Measurements from ENCODE around the gene TLN1.

TLN1 gene

DNA sequence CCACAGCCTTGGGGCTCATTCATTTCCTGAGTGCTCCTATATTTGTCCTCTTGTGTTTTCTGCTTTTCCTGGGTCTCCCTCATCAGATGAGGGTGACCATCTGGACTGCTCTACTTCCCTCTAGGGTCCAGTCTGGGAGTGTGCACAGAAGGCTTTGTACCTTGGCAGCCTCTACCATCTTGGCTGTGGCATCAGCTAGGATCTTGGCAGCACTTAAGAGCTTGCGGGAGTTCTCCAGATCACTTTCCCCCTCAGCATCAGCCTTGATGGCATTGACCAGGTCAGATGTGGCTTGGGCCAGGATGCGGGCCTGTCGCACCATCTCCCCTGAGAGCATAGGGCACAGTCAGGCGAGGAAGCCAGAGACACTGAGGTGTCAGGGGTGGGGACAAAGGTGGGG lies 15.8 kb downstream of the TLN1 start:
- Histone ChIP-seq H3K36me3 (ENCODE audit: control insufficient read depth in 2 of 2, insufficient read depth in 2 of 2, low read length in 2 of 2) (peaks cover 94 to 97% of the 10 kb centered on the region in 2 donors), H3K4me1 (ENCODE audit: control insufficient read depth, insufficient read depth, low read length) (no peaks in the 10 kb centered on the region), H3K27me3 (ENCODE audit: control insufficient read depth in 1 of 2, insufficient read depth in 2 of 2, low read length in 2 of 2) (no peaks in the 10 kb centered on the region), H3K27ac (ENCODE audit: low read length) (peak overlapping the region; percentile 25), H3K4me3 (ENCODE audit: low read length in 2 of 2) (no peak overlapping the region), H3K9me3 (ENCODE audit: control insufficient read depth in 2 of 2, low read length in 2 of 2) (no peaks in the 10 kb centered on the region), H3K9ac (ENCODE audit: low read length in 2 of 2) (peak overlapping the region in 1 of 2 donors; percentile 1)

- peak overlapping the region; percentile 70 for H3K27ac ChIP-seq (ENCODE audit: low read length)
- no peaks in the 10 kb centered on the region for H3K27me3 ChIP-seq (ENCODE audit: control insufficient read depth in 1 of 2, insufficient read depth in 2 of 2, low read length in 2 of 2)
- no peak overlapping the region for H3K4me3 ChIP-seq (ENCODE audit: low read length in 2 of 2)
- H3K9ac ChIP-seq (ENCODE audit: low read length in 2 of 2): no peak overlapping the region
- peaks cover 90 to 93% of the 10 kb centered on the region in 2 donors for H3K36me3 ChIP-seq (ENCODE audit: control insufficient read depth in 2 of 2, insufficient read depth in 2 of 2, low read length in 2 of 2)
- no peaks in the 10 kb centered on the region for H3K9me3 ChIP-seq (ENCODE audit: control insufficient read depth in 2 of 2, low read length in 2 of 2)
- no peaks in the 10 kb centered on the region for H3K4me1 ChIP-seq (ENCODE audit: control insufficient read depth, insufficient read depth, low read length)
These were observed 17.3 kb downstream of the TLN1 start for GRCh38 chr9:35714579-35715252.

DNA sequence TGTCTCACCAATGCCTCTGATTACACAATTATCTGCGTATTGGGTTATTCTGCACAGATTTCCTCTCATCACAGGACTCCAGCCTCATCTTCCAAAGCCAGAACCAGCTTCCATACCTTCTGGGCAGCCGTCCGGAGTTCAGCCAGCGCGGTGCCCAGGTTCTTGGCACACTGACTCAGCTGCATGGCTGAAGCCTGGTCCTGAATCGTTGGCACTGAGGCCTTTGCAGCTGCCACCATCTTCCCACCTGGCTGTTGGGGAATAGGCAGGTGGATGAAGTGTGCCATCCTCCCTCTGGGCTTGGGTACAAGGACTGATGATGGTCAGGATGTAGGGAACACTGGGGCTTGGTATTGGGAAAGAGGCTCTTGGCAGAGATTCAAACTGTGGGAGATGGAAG lies 17.9 kb downstream of the TLN1 start:
- Histone ChIP-seq H3K4me1 (ENCODE audit: control insufficient read depth, insufficient read depth, low read length) (no peaks in the 10 kb centered on the region), H3K27me3 (ENCODE audit: control insufficient read depth in 1 of 2, insufficient read depth in 2 of 2, low read length in 2 of 2) (no peaks in the 10 kb centered on the region), H3K4me3 (ENCODE audit: low read length in 2 of 2) (no peak overlapping the region), H3K9me3 (ENCODE audit: control insufficient read depth in 2 of 2, low read length in 2 of 2) (no peaks in the 10 kb centered on the region), H3K36me3 (ENCODE audit: control insufficient read depth in 2 of 2, insufficient read depth in 2 of 2, low read length in 2 of 2) (peaks cover 87% of the 10 kb centered on the region in 2 donors), H3K9ac (ENCODE audit: low read length in 2 of 2) (no peak overlapping the region), H3K27ac (ENCODE audit: low read length) (peak overlapping the region; percentile 41)

GRCh38 chr9:35713578-35713977 lies 18.4 kb downstream of the TLN1 start:
- Histone ChIP-seq H3K4me3 (ENCODE audit: low read length in 2 of 2) (no peak overlapping the region), H3K36me3 (ENCODE audit: control insufficient read depth in 2 of 2, insufficient read depth in 2 of 2, low read length in 2 of 2) (peaks cover 84 to 85% of the 10 kb centered on the region in 2 donors), H3K27me3 (ENCODE audit: control insufficient read depth in 1 of 2, insufficient read depth in 2 of 2, low read length in 2 of 2) (no peaks in the 10 kb centered on the region), H3K27ac (ENCODE audit: low read length) (peak overlapping the region; percentile 49), H3K4me1 (ENCODE audit: control insufficient read depth, insufficient read depth, low read length) (no peaks in the 10 kb centered on the region), H3K9ac (ENCODE audit: low read length in 2 of 2) (no peak overlapping the region), H3K9me3 (ENCODE audit: control insufficient read depth in 2 of 2, low read length in 2 of 2) (no peaks in the 10 kb centered on the region)

- Histone ChIP-seq H3K27me3 (ENCODE audit: control insufficient read depth in 1 of 2, insufficient read depth in 2 of 2, low read length in 2 of 2) (no peaks in the 10 kb centered on the region), H3K4me1 (ENCODE audit: control insufficient read depth, insufficient read depth, low read length) (no peaks in the 10 kb centered on the region), H3K9ac (ENCODE audit: low read length in 2 of 2) (no peak overlapping the region), H3K4me3 (ENCODE audit: low read length in 2 of 2) (no peak overlapping the region), H3K9me3 (ENCODE audit: control insufficient read depth in 2 of 2, low read length in 2 of 2) (no peaks in the 10 kb centered on the region), H3K36me3 (ENCODE audit: control insufficient read depth in 2 of 2, insufficient read depth in 2 of 2, low read length in 2 of 2) (peaks cover 83 to 85% of the 10 kb centered on the region in 2 donors), H3K27ac (ENCODE audit: low read length) (peak overlapping the region; percentile 49)
These were observed 19.1 kb downstream of the TLN1 start for GRCh38 chr9:35712762-35713400.

DNA sequence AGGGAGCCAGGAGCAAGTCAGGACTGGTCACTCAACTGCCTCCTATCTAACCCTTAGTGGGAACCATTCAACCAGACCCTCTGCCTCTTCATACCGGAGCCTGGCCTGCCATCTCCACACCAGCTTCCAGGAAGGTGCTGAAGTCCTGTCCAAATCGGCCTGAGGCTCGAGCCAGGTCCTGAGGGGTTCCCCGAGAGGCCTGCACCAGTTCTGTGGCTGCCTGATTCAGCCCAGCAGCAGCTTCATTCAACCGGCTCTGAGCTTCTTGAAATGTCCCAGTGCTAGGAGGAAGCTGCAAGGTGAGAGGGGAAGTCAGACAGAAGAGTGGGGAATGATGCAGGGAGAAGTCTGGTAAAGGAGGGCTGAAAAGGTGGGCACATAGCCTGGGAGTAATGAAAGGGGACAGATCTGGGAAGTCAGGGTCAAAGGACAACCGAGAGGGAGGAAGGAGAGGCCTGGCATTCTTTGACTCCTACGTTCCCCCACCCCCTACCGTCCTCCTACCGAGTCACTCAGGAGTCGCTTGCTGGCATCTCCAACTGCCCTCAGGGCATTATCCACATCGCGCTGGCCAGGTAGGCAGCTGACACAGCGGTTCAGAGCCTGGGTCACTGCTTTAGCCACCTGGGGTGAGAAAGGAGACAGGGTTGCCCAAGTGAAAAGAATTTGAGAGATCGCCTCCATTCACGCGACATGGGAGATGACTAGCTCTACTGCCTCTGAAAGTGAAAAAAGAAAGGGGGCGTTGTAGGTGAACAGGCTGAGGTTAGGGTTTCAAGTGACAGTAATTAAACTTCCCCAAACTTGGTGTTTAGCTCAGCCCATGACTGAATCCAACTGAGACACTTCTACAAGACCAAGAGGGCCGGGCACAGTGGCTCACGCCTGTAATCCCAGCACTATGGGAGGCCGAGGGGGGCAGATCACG lies 20.2 kb downstream of the TLN1 start:
- H3K9me3 ChIP-seq (ENCODE audit: control insufficient read depth in 2 of 2, low read length in 2 of 2): no peaks in the 10 kb centered on the region
- peak overlapping the region; percentile 49 for H3K27ac ChIP-seq (ENCODE audit: low read length)
- no peaks in the 10 kb centered on the region for H3K4me1 ChIP-seq (ENCODE audit: control insufficient read depth, insufficient read depth, low read length)
- no peak overlapping the region for H3K9ac ChIP-seq (ENCODE audit: low read length in 2 of 2)
- no peak overlapping the region for H3K4me3 ChIP-seq (ENCODE audit: low read length in 2 of 2)
- H3K27me3 ChIP-seq (ENCODE audit: control insufficient read depth in 1 of 2, insufficient read depth in 2 of 2, low read length in 2 of 2): no peaks in the 10 kb centered on the region
- H3K36me3 ChIP-seq (ENCODE audit: control insufficient read depth in 2 of 2, insufficient read depth in 2 of 2, low read length in 2 of 2): peaks cover 83 to 85% of the 10 kb centered on the region in 2 donors

DNA sequence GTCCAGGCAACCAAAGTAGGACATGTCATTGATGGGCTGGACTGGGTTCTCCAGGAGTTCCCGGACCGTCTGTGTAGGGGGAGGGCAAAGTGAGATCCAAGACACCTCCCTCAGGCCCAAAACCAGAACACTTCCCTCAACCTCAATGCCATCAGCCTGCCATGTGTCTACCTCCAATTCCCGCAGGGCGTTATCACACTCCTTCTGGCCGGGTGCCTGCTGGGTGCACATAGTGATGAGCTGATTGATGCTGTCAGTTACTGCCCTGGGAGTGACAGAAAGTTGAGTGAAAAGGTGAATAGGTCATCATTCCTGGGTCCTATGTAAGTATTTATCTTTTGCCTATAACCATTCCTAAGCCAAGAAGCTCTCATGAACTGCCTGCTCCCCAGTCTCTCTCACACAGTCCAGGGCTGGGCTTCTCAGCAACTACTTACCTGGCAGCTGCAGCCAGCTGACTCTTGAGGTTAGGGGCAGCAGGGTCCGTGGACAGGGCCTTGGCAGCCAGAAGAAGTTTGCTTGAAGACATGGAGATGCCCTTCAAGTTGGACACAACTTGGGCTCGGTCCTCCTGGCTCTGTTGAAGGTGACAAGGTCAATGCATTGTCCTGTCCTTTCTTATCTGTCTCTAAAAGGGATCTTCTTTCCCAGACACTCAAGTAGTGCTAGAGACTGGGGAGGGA lies 21.0 kb downstream of the TLN1 start:
- Histone ChIP-seq H3K4me1 (ENCODE audit: control insufficient read depth, insufficient read depth, low read length) (no peaks in the 10 kb centered on the region), H3K36me3 (ENCODE audit: control insufficient read depth in 2 of 2, insufficient read depth in 2 of 2, low read length in 2 of 2) (peaks cover 83 to 85% of the 10 kb centered on the region in 2 donors), H3K9ac (ENCODE audit: low read length in 2 of 2) (no peak overlapping the region), H3K27me3 (ENCODE audit: control insufficient read depth in 1 of 2, insufficient read depth in 2 of 2, low read length in 2 of 2) (no peaks in the 10 kb centered on the region), H3K4me3 (ENCODE audit: low read length in 2 of 2) (no peak overlapping the region), H3K9me3 (ENCODE audit: control insufficient read depth in 2 of 2, low read length in 2 of 2) (no peaks in the 10 kb centered on the region), H3K27ac (ENCODE audit: low read length) (peak overlapping the region; percentile 49)

GRCh38 chr9:35708146-35708545 lies 23.8 kb downstream of the TLN1 start:
- no peak overlapping the region for H3K4me3 ChIP-seq (ENCODE audit: low read length in 2 of 2)
- no peaks in the 10 kb centered on the region for H3K4me1 ChIP-seq (ENCODE audit: control insufficient read depth, insufficient read depth, low read length)
- H3K36me3 ChIP-seq (ENCODE audit: control insufficient read depth in 2 of 2, insufficient read depth in 2 of 2, low read length in 2 of 2): peaks cover 87 to 88% of the 10 kb centered on the region in 2 donors
- no peaks in the 10 kb centered on the region for H3K27me3 ChIP-seq (ENCODE audit: control insufficient read depth in 1 of 2, insufficient read depth in 2 of 2, low read length in 2 of 2)
- no peaks in the 10 kb centered on the region for H3K9me3 ChIP-seq (ENCODE audit: control insufficient read depth in 2 of 2, low read length in 2 of 2)
- no peak overlapping the region for H3K27ac ChIP-seq (ENCODE audit: low read length)
- no peak overlapping the region for H3K9ac ChIP-seq (ENCODE audit: low read length in 2 of 2)

DNA sequence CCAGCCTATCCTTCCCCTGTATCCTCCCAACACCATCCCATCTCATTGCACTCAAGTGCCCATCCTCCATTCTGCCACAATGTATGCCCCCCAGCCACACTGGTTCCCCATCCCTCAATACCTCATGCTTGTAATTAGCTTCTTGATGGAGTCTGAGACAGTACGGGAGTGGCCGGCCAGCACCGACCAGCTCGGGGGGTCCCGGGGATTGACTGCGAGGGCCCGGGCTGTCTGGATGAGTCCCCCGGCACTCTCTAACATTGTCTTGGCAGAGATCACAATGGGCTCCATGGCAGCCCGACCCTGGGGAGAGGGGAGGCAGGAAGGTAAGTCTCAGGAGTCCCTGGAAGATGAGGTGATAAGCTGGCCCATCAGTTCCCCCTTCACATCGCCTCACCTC lies 25.0 kb downstream of the TLN1 start:
- Histone ChIP-seq H3K9me3 (ENCODE audit: control insufficient read depth in 2 of 2, low read length in 2 of 2) (no peaks in the 10 kb centered on the region), H3K27me3 (ENCODE audit: control insufficient read depth in 1 of 2, insufficient read depth in 2 of 2, low read length in 2 of 2) (no peaks in the 10 kb centered on the region), H3K9ac (ENCODE audit: low read length in 2 of 2) (no peak overlapping the region), H3K36me3 (ENCODE audit: control insufficient read depth in 2 of 2, insufficient read depth in 2 of 2, low read length in 2 of 2) (peaks cover 85 to 86% of the 10 kb centered on the region in 2 donors), H3K27ac (ENCODE audit: low read length) (peak overlapping the region; percentile 53), H3K4me3 (ENCODE audit: low read length in 2 of 2) (no peak overlapping the region), H3K4me1 (ENCODE audit: control insufficient read depth, insufficient read depth, low read length) (no peaks in the 10 kb centered on the region)

- peak overlapping the region; percentile 46 for H3K27ac ChIP-seq (ENCODE audit: low read length)
- no peak overlapping the region for H3K9ac ChIP-seq (ENCODE audit: low read length in 2 of 2)
- H3K4me1 ChIP-seq (ENCODE audit: control insufficient read depth, insufficient read depth, low read length): no peaks in the 10 kb centered on the region
- no peak overlapping the region for H3K4me3 ChIP-seq (ENCODE audit: low read length in 2 of 2)
- H3K9me3 ChIP-seq (ENCODE audit: control insufficient read depth in 2 of 2, low read length in 2 of 2): no peaks in the 10 kb centered on the region
- H3K36me3 ChIP-seq (ENCODE audit: control insufficient read depth in 2 of 2, insufficient read depth in 2 of 2, low read length in 2 of 2): peaks cover 82 to 85% of the 10 kb centered on the region in 2 donors
- H3K27me3 ChIP-seq (ENCODE audit: control insufficient read depth in 1 of 2, insufficient read depth in 2 of 2, low read length in 2 of 2): no peaks in the 10 kb centered on the region
These were observed 26.1 kb downstream of the TLN1 start for GRCh38 chr9:35705836-35706430.

Data from stomach smooth muscle (tissue), 2 donors.